HG02571 (cell line): Measurements from ENCODE around the gene LMO7.
"Not testable (repeated sequence)": the region's sequence is repeated elsewhere in the genome, so short reads cannot be mapped to it uniquely, and the experiment has no call there.

Experiments
- ATAC-seq: cut with Tn5 transposase; IDR thresholded peaks from one replicate; pipeline ENCODE4 v1.9.1; 2021; ENCODE audit warnings: mild to moderate bottlenecking, moderate library complexity; ENCODE audit not compliant: unreplicated experiment

Gene LMO7

GRCh38 chr13:75647126-75647784 is 11.1 kb downstream of the LMO7 start:
- peak; percentile 74 for ATAC-seq

DNA sequence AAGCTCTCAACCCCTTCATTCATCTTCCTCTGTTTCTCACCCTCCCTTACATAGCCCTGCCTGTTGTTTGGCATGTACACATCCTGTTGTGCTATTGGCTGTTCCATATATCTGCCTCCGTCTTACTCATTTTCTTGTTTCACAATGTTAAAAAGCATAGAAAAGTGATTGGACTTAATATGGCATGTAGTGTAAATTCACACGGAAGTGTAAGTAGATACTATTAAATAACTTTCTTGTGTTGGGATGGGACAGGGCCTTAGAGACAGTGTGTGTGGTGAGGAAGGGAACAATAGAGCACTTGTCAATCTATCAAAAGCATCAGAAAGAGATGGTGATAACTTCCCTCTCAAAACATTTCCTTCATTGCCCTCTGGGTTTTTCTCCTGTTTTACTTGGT is 12.3 kb downstream of the LMO7 start:
- ATAC-seq = no peak

DNA sequence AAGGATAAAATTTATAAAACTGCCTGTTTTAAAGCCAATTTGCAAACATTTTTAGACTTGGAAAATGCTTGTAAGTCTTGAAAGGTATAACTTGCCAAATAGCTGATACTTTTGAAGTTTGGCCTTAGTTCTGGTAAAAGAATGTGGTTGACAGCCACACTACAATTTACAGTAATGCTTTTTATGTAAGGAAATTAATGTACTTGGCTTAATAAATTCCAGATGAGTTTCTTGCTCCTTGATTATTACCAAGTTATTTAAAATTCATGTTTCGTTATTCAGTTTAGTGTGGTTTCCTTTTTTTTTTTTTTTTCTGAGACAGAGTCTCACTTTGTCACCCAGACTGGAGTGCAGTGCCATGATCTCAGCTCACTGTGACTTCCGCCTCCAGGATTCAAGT is 14.9 kb downstream of the LMO7 start:
- ATAC-seq = no peak

GRCh38 chr13:75652726-75653125 is 16.6 kb downstream of the LMO7 start:
- no peak for ATAC-seq

DNA sequence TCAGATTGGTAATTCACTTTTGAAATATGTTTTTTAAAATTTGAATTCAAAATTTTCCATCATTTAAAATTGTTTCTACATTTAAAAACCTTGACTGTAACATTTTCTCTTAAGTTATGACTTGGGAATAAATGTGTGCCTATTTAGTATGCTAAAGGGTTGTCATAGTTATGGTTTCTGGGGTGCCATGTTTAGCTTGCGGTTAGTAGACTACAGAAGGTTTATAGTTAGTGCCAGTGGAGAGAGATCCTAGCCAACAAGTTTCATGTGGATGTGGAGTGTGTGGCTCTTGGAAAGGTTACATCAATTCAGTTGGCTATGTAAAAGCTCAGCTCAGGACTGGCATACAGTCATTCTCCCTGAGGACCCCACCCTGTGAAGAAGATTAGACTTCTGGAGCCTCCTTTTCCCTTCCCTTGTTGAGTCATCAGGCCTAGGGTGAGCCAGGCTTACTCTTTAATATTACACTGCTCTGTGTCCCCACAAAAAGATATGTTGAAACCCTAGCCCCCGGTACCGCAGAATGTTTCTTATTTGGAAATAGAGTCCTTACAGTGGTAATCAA is 20.4 kb downstream of the LMO7 start:
- no peak for ATAC-seq

DNA sequence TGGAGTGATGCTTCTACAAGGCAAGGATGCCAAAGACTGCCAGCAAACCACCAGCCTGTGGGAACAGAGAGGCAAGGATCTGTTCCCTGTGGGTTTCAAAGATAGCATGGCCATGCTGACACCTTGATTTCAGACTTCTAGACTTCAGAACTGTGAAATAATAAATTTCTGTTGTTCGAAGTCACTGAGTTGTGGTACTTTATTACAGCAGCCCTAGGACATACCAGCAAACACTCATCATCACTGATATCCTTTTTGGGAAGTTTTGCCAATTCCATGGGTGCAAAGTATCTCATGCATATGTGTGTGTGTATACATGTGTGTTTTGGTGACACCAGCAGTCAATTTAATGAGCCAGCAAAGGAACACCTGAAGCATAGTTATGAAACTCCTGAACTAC is 21.0 kb downstream of the LMO7 start:
- no peak for ATAC-seq

GRCh38 chr13:75660694-75661093 is 24.6 kb downstream of the LMO7 start:
- ATAC-seq = no peak

- no peak for ATAC-seq
Measured at GRCh38 chr13:75661443-75661842, 25.3 kb downstream of the LMO7 start.

GRCh38 chr13:75666646-75667351 is 30.7 kb downstream of the LMO7 start:
- ATAC-seq = no peak

DNA sequence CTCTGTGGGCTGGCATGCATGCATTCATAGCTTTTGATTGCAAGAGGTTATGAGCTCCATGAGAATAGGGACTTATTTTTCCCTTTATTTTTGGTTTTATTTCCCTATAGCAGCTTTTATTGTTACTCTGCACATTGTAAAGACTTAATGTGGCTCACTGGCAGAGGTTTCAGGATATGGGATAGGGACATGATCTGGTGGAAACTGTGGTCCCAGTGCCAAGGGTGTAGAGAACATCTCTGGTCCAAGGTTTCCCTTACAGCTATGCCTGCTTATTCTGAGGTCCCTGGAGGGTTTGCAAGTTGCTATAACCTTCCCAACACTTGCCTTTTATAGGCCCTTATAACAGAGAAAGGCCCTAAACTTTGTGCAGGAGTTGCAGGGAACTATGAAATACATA is 33.6 kb downstream of the LMO7 start:
- no peak for ATAC-seq

- no peak for ATAC-seq
Measured at GRCh38 chr13:75670496-75670895, 34.4 kb downstream of the LMO7 start.

DNA sequence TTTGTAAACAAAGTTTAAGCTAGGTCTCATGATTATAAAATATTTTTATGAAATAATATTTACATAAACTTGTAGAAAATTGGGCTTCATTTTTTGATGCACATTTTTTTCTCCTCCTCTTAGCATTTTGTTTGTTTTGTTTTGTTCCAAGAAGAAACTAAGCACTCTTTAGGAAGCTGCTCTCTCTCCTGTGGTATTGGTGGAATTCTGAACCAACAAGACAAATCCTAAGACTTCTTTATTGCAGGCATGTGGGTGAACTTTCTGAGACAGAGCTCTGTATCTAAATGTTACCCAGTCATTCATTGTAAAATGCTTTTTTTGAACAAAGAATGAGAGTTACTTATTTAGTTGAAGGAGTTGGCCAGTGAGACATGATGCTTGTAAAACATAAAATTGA is 39.3 kb downstream of the LMO7 start:
- no peak for ATAC-seq

- no peak for ATAC-seq
Measured at GRCh38 chr13:75679459-75679858, 43.3 kb downstream of the LMO7 start.

DNA sequence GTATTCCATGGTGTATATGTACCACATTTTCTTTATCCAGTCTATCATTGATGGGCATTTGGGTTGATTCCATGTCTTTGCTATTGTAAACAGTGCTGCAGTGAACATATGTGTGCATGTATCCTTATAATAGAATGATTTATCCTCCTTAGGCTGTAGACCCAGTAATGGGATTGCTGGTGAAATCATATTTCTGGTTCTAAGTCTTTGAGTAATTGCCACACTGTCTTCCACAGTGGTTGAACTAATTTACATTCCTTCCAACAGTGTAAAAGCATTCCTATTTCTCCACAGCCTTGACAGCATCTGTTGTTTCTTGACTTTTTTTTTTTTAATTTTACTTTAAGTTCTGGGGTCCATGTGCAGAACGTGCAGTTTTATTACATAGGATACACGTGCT is 44.1 kb downstream of the LMO7 start:
- ATAC-seq = not testable (repeated sequence)

- no peak for ATAC-seq
Measured at GRCh38 chr13:75682326-75682725, 46.2 kb downstream of the LMO7 start.

DNA sequence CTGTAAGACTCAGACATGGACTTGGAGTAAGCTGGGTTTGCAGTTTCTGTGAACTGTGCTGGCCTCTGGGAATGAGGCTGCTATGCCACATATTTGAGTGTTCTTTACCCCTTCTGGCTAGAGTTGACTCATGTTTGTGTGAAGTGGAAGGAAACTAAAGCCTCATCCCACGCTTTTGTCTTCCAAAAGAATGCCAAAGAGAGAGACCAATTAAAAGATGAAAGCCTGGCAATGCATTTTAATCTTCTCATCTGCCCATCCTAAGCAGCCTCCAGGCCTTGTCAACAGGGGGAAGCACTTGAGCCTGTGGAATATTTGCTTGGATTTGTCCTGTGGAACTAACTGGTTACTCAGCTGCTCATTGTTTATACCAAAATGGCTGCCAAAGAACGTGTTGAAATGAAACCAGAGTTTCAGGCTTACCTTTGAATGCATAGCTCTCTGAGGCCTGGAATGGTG is 49.1 kb downstream of the LMO7 start:
- no peak for ATAC-seq

DNA sequence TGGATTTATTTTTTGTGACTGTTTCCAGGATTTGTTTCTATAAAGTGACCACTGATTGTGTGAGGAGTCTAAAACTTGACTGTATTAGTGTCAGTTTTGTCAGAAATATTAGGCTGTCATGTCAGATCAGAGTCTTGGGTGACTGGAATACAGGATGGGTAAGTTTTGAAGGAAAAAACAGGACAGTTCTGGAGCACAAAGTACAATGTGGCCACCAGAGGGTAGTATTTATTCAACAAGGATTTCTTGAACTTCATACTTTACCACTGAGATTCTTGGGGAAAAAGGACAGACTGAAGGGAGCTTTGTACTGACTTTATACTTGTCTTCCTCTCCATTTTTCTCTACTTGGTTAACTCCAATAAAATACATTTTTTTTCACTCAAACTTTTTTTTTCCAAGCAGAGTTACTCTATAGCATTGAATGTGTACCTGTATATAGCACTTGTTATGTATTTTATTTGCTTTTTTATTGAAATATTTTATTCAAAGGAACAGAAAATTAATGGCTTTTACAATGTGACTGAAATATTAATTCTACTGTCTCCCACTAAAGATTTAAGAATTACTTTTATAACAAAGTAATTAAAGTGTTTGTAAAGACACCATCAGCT is 51.1 kb downstream of the LMO7 start:
- ATAC-seq = no peak

GRCh38 chr13:75689686-75690085 is 53.6 kb downstream of the LMO7 start:
- no peak for ATAC-seq

DNA sequence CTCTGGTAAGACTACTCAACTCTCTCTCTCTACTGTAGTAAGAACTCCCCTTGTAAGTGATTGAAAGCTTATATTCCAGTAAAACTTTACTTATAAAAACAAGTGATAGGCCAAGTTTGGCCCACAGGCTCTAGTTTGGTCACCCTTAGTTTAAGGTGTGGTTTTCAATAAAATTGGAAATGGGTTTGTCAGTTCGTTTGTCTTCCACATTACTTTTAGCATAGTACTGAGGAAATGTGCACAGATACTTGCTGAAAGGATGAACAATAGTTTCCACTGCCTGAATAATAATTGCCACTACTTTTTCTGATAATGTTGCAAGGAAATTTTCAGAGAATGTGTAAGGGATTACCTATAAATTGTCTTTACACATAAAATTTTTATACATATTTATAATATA is 54.5 kb downstream of the LMO7 start:
- no peak for ATAC-seq

DNA sequence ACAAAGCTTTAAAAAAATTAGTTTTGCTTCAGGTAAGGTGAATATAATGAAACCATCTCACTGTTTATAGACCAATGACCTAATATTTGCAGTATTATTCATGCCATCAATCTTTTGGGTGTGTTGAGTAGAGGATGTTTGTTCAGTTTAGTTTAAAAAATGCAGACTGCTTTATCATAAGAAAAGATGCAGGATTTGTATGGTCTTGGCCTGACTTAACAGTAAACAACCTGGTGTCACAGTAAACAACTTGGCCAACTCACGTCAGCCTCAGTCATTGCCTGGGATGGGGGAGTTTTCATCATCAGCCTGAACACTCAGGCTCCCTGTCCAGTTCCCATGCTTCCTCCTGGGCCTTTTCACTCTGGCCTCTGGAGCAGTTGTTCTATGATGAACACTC is 55.1 kb downstream of the LMO7 start:
- ATAC-seq = no peak

DNA sequence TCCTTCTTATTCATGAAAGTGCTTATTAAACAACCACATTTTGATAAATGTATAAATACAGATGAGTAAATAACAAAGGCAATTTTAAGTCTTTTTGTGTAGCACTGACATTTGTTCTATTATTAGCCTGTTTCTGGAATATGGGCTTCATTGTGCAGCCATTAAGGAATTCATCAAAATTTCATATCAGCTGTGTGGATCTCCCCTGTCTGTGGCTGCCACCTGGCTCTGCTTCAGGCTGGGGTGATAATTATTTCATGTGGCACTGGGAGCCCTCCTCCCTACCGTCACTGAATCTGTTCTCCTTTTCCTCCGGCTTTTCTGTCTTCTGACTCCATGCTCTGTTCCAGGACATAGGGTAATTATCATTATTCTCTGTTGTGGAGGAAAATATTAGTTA is 57.1 kb downstream of the LMO7 start:
- no peak for ATAC-seq

GRCh38 chr13:75694722-75695121 is 58.6 kb downstream of the LMO7 start:
- no peak for ATAC-seq
